BJ (cell line): ENCODE measurements around the gene FAM20A. TPM values are rescaled to one million over a fixed set of nuclear protein-coding genes. Genes with fewer than 3 reads are reported as not detected.

Experiments used
- CTCF ChIA-PET: fragments of 350-600 bp; formaldehyde crosslinking; extraction: SDS; loops from one replicate; lab custom pipeline; 2021; ENCODE audit warnings: antibody characterized with exemption, inconsistent platforms; lab: Yijun Ruan, JAX
- POLR2A ChIA-PET: fragments of 300-600 bp; sonication (Branson Sonifier 250); formaldehyde crosslinking; extraction: SDS; loops from one replicate; lab custom pipeline; 2021; ENCODE audit warnings: antibody characterized with exemption; lab: Charles Lee
- DNase-seq: peaks from one replicate; pipeline ENCODE4 v3.0.0-alpha.2; 2011; ENCODE audit warnings: low read depth
- H3K27me3 ChIP-seq: 2 replicates; pipeline ENCODE4 v1.6.0; 2011; ENCODE audit warnings: low read length; ENCODE audit not compliant: control insufficient read depth, insufficient read depth
- H3K36me3 ChIP-seq: 2 replicates; pipeline ENCODE4 v1.5.1; 2011; ENCODE audit warnings: low read length; ENCODE audit not compliant: control insufficient read depth, insufficient read depth
- H3K4me3 ChIP-seq: 2 replicates; pipeline ENCODE4 v1.5.1; 2011; ENCODE audit warnings: low read depth, mild to moderate bottlenecking, control low read depth, low read length
- polyA plus RNA-seq: library from polyadenylated mRNA; depleted of rRNA; stranded (reverse); fragments of >200 nt; gene quantifications from 2 replicates; pipeline ENCODE4 v1.2.3, GENCODE V29; 2011
- TF ChIP-seq, protein P1 (sequence below): IDR thresholded peaks from 2 replicates; pipeline ENCODE4 v1.5.1; 2011; ENCODE audit warnings: low read depth, mild to moderate bottlenecking, control low read depth, inconsistent platforms, low read length, moderate library complexity; ENCODE audit not compliant: insufficient read depth

FAM20A gene
- polyA plus RNA-seq, 1 experiment, result 24.1 TPM

DNA sequence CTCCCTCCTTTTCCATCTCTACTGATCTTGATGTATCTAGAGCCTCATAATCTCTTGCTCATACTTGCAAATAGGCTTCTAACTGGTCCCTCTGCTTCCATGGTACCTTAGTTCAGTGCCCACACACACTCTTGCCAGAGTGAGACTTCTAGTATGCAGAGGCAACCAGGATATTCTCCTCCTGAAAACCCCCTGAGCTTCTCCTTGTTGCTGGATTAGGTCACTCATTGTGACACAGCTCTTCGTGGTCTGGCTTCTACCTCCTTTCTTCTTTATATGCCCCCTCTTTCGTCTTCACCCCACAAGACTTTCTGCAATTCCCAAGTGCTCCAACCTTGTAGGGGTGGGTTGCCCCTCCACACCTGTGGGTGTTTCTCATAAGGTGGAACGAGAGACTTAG lies 2.5 kb upstream of the FAM20A start:
- DNase-seq, result no peak

DNA sequence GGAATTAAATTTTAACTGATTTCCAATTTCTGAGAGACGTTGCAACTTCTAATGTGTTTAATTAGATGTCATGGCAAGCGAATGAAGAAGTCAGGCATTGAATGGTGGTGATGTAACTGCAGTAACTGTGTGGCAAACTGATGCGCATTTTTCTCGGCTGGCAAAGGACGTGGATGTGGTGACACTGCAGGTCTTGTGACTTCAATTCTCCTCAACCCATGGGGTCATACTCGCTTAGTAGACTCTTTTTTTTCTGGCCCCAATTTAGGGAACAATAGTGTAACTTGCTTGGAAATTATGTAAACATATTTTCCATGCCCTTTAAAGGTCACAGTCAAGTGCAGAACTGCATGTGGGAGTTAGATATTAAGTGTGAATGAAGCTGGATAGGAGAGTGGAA lies 1.9 kb upstream of the FAM20A start:
- POLR2A ChIA-PET, result no interaction called here
- CTCF ChIA-PET, result interaction anchor here (1.4 to 3.8 kb wide), 2 partner anchors 11 to 102 kb away, joined by 4 to 18 read pairs; no protein-coding TSS in a partner anchor
- DNase-seq, result no peak
- Histone ChIP-seq H3K27me3 (no peaks in the 10 kb centered on the region), H3K36me3 (no peaks in the 10 kb centered on the region), H3K4me3 (no peak overlapping the region)
- TF ChIP-seq, protein P1, sequence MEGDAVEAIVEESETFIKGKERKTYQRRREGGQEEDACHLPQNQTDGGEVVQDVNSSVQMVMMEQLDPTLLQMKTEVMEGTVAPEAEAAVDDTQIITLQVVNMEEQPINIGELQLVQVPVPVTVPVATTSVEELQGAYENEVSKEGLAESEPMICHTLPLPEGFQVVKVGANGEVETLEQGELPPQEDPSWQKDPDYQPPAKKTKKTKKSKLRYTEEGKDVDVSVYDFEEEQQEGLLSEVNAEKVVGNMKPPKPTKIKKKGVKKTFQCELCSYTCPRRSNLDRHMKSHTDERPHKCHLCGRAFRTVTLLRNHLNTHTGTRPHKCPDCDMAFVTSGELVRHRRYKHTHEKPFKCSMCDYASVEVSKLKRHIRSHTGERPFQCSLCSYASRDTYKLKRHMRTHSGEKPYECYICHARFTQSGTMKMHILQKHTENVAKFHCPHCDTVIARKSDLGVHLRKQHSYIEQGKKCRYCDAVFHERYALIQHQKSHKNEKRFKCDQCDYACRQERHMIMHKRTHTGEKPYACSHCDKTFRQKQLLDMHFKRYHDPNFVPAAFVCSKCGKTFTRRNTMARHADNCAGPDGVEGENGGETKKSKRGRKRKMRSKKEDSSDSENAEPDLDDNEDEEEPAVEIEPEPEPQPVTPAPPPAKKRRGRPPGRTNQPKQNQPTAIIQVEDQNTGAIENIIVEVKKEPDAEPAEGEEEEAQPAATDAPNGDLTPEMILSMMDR, result no peak

More for the DNA sequence above, 2.5 kb upstream of the FAM20A start:
- no peaks in the 10 kb centered on the region for H3K36me3 ChIP-seq
- ChIA-PET POLR2A (no interaction called here), CTCF (no interaction called here)
- H3K27me3 ChIP-seq, result no peaks in the 10 kb centered on the region
- H3K4me3 ChIP-seq, result no peak overlapping the region
- TF ChIP-seq, protein P1, result no peak

DNA sequence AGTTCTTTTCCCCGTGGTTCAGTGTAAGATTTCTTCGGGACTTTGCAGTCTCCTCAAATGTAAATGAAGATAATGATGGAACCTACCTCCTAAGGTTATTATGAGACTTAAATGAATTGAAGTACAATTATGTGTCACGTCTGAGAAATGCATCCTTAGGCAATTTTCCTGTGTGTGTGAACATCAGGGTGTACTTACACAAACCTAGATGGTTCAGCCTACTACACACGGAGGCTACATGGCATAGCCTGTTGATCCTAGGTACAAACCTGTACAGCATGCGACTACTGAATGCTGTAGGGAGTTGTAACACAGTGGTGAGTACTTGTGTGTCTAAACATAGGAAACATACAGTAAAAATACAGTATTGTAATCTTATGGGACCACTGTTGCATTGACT lies 1.1 kb upstream of the FAM20A start:
- POLR2A ChIA-PET, result no interaction called here
- TF ChIP-seq, protein P1, result no peak

DNA sequence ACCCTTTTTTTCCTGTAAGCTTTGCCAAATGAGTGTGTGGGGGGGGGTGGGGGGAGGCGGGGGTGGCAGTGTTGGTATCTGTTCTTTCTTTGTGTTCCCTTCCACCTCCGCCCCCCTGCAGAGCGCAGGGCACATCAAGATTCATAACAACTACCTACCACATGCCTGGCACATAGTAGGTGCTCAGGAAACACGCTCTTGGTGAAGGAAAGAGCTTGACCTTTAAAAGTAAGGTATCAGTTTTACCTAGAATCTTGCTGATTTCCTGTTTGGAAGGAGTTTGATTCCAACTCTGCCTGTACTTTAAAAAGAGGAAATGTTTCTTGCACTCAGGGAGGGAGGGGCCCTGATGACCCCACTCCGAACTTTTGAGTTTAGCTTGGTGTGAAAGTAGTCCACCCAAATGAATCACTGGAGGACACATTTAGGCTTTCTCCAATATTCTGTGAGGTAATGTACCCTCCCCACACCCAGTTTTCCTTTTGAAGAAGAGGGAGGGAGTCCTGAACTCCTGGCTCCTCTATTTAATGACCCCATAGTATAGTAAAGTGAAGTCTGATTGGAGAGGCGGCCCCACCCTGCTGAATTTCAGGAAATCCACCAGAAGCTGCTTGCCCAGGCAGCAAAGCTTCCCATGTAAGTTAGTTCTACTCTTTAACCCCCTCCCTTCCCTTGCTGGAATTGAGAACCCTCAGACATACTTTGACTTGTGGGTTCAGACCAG lies 560 bp upstream of the FAM20A start:
- Histone ChIP-seq H3K4me3 (peak overlapping the region; percentile 58; the same call in 1 of the 2 replicates), H3K36me3 (no peaks in the 10 kb centered on the region), H3K27me3 (no peaks in the 10 kb centered on the region)
- ChIA-PET POLR2A (no interaction called here), CTCF (interaction anchor here (1.2 to 3.8 kb wide), 7 partner anchors 10 to 158 kb away, joined by 3 to 18 read pairs (median 6); no protein-coding TSS in a partner anchor)
- DNase-seq, result no peak
- TF ChIP-seq, protein P1, result no peak

More for the DNA sequence above, 1.1 kb upstream of the FAM20A start:
- CTCF ChIA-PET, result interaction anchor here (1.2 to 3.8 kb wide), 6 partner anchors 10 to 157 kb away, joined by 3 to 18 read pairs (median 6); no protein-coding TSS in a partner anchor
- no peak overlapping the region for H3K4me3 ChIP-seq
- no peak for DNase-seq
- H3K36me3 ChIP-seq, result no peaks in the 10 kb centered on the region
- no peaks in the 10 kb centered on the region for H3K27me3 ChIP-seq
